Measurements from ENCODE around the gene MMAB. TPM values are rescaled to one million over a fixed set of nuclear protein-coding genes. Genes with fewer than 3 reads are reported as not detected.

The MMAB gene
- polyA plus RNA-seq, 2 of the 4 experiments (the other 2 are of a cell fraction), result 26.1 to 36.8 TPM

DNA sequence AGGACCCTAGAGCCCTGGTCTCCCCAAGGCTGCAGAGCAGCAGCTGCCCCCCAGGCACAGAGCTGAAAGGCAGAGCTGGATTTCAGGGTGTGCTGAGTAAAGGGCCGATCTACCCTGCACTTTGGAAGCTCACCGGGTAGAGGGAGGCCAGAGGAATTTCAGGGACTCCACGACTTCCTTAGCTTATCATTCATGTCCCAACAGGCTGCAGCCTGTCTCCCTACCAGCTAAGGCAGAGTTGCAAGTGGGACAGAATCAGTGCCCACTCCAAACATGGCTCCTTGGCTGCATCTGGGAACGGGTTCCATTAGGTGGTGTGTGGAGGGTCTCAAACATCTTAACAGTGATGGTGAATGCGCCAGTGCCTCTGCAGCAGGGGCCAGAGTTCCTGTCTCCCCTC, 27.5 kb downstream of the MMAB start:
- Histone ChIP-seq H3K4me3 (no peak overlapping the region), H3K27ac (no peak overlapping the region), H3K4me1 (peaks cover 6% of the 10 kb centered on the region; the same call in 2 of the 3 replicates), H3K9me3 (no peaks in the 10 kb centered on the region), H3K4me2 (no peak overlapping the region)
- FAIRE-seq (no peak), ATAC-seq (no peak), DNase-seq (ENCODE audit: low read depth in 1 of 2, low spot score in 1 of 2) (no peak)
- CTCF ChIA-PET, result interaction anchor here (0.5 to 1.0 kb wide), 2 partner anchors 47 to 229 kb away, joined by 3 to 4 read pairs; no protein-coding TSS in a partner anchor
- TF ChIP-seq CBX8 (IDR thresholded peaks at IDR 0.05) (no peak), POLR2A (IDR thresholded peaks at IDR 0.05; ENCODE audit: low read length) (no peak), HEYL (CRISPR knock-in tag; IDR thresholded peaks at IDR 0.05) (no peak), RARB (CRISPR knock-in tag; IDR thresholded peaks at IDR 0.05) (no peak)
- TF ChIP-seq, protein P1, sequence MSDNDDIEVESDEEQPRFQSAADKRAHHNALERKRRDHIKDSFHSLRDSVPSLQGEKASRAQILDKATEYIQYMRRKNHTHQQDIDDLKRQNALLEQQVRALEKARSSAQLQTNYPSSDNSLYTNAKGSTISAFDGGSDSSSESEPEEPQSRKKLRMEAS (IDR thresholded peaks at IDR 0.05), result no peak
- POLR2A ChIA-PET, result no interaction called here
- 67% methylated on average over 5 of the region's 5 CpGs for WGBS (ENCODE audit: missing lambda C conversion rate)

GRCh38 chr12:109544955-109545531, 28.3 kb downstream of the MMAB start:
- TF ChIP-seq JUN (IDR thresholded peaks at IDR 0.05) (no peak), NPAS2 (CRISPR knock-in tag; IDR thresholded peaks at IDR 0.05; ENCODE audit: borderline replicate concordance) (no peak), TFCP2L1 (CRISPR knock-in tag; IDR thresholded peaks at IDR 0.05) (no peak), FOSB (CRISPR knock-in tag; IDR thresholded peaks at IDR 0.05) (no peak), RARB (CRISPR knock-in tag; IDR thresholded peaks at IDR 0.05) (no peak), CTCF (IDR thresholded peaks at IDR 0.05) (no peak), SMC3 (IDR thresholded peaks at IDR 0.05) (no peak), GATA3 (IDR thresholded peaks at IDR 0.05; ENCODE audit: borderline replicate concordance) (no peak), KDM5A (IDR thresholded peaks at IDR 0.05) (no peak), SREBF2 (IDR thresholded peaks at IDR 0.05) (no peak), CHD4 (IDR thresholded peaks at IDR 0.05; ENCODE audit: borderline replicate concordance) (no peak), NR3C1 (IDR thresholded peaks at IDR 0.05) (no peak), MAZ (IDR thresholded peaks at IDR 0.05; ENCODE audit: borderline replicate concordance, low read depth, low read length) (no peak), ELK1 (IDR thresholded peaks at IDR 0.05; ENCODE audit: low read depth, low read length) (no peak), BCL3 (IDR thresholded peaks at IDR 0.05) (no peak), ZNF302 (CRISPR knock-in tag; IDR thresholded peaks at IDR 0.05) (no peak)
- TF ChIP-seq, protein P1 (IDR thresholded peaks at IDR 0.05), result no peak
- TF ChIP-seq, protein P2, sequence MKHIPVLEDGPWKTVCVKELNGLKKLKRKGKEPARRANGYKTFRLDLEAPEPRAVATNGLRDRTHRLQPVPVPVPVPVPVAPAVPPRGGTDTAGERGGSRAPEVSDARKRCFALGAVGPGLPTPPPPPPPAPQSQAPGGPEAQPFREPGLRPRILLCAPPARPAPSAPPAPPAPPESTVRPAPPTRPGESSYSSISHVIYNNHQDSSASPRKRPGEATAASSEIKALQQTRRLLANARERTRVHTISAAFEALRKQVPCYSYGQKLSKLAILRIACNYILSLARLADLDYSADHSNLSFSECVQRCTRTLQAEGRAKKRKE (CRISPR knock-in tag; IDR thresholded peaks at IDR 0.05; ENCODE audit: low read depth), result no peak
- peaks cover 6% of the 10 kb centered on the region; the same call in 2 of the 3 replicates for H3K4me1 ChIP-seq
- FAIRE-seq (no peak), DNase-seq (ENCODE audit: low read depth in 1 of 2, low spot score in 1 of 2) (no peak), ATAC-seq (peak; percentile 17 to 28; a peak in 4 of 6 replicates)
- no peak overlapping the region for H3K4me3 ChIP-seq
- 0 out of 6 replicates have a peak overlapping the region, but pooled peaks of 1 of the 2 experiments have one; percentile 14 for H3K27ac ChIP-seq
- WGBS (ENCODE audit: missing lambda C conversion rate), result 58% methylated on average over 7 of the region's 7 CpGs
- H3K4me2 ChIP-seq, result no peak overlapping the region
- H3K9me3 ChIP-seq, result no peaks in the 10 kb centered on the region
- ChIA-PET CTCF (interaction anchor here (0.5 to 1.0 kb wide), 2 partner anchors 48 to 230 kb away, joined by 3 to 4 read pairs; no protein-coding TSS in a partner anchor), POLR2A (no interaction called here)
